IPS-NIHi7 (cell line): ENCODE data around the gene ARHGEF7.

Source experiments
- DNase-seq: peaks from one replicate; pipeline ENCODE4 v3.0.0; 2012; ENCODE audit warnings: mixed read lengths; ENCODE audit errors: extremely low spot score

ARHGEF7 gene

DNA sequence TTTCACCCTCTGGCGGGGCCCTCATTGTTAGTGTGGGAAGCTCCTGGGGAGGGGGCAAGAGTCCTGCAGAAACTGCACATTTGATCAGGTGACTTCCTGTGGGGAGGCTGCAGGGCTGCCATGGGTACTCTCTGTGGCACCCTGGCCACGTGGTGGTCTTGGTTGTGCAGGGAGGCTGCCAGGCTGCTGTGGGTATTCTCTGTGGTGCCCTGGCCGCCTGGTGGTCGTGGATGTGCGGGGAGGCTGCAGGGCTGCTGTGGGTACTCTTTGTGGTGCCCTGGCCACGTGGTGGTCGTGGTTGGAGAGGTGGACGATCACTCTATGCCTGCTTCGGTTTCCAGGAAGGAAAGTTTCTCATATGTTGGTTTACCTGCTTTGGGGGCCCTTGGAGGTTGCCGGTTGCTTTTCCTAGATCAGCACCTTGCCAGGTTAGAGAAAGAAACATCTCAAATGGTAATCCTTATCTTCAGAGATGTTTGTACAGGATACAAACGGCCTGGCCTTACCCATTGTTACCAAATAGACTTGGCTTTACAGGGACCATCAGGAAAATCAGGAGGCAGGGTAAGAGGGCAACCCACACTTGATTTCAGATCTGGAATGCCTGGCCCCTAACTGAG lies 228.2 kb downstream of the ARHGEF7 start:
- DNase-seq, result peak; percentile 7

- DNase-seq, result peak; percentile 95
These were observed 229.5 kb downstream of the ARHGEF7 start for GRCh38 chr13:111344471-111345191.

DNA sequence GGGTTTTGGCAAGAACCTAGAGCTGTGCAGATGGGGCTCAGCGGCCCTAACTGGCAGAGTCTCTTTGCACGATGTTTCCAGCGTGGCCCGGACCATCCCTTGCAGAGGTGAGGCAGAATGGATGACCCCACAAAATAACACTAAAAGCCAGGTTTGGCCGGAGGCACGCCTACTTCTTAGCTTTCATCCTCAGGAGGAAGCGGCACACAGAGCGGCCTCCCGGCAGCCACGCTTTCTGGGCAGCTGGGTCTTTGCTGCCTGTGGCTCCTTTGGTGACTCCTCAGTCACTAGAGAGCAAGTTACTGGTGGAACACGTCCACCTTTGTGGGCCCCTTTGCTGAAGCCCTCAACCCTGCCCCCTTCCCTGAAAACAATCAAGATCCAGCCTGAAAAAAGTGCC lies 230.6 kb downstream of the ARHGEF7 start:
- DNase-seq, result peak; percentile 4

- DNase-seq, result peak; percentile 4
These were observed 231.1 kb downstream of the ARHGEF7 start for GRCh38 chr13:111346101-111346680.

DNA sequence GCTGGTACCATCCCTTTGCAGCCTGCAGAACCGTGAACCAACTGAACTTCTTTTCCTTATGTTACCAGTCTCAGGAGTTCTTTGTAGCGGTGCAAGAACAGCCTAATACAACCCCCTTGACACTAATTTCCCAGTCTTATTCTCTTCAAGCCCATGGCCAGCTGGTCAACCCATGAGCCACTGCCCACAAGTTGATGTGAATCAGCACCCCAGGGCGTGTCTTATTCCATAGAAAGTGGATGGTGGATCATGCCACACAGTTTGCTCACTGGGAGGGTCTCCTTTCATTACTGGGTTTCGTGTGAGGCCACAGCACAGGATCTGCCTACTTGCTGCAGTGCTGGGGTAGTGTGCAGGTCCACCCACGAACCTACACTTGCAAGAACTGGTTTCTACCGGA lies 232.3 kb downstream of the ARHGEF7 start:
- peak; percentile 1 for DNase-seq

- no peak for DNase-seq
These were observed 238.4 kb downstream of the ARHGEF7 start for GRCh38 chr13:111353508-111353907.

DNA sequence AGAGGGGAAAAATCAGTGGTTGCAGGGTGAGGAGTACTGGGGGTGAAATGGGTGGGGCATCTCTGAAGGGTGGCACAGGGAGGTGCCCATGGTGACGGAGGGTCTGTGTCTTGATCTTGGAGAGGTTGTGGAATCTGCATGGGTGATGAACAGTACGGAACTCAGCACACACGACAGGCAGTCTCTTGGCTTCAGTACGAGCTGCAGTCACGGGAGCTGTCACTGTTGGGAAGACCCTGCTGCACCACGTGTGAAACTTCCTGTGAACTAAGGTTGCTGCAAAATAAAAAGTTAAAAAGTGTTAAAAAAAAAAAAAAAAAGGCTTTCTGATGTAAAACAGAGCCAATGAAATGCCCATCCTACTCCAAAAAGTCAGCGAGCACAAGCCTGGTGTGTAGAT lies 239.7 kb downstream of the ARHGEF7 start:
- DNase-seq, result no peak
